Panc1 (cell line): Measurements from ENCODE around the gene SZT2.

Source experiments
- POLR2AphosphoS5 ChIP-seq: IDR thresholded peaks from 2 replicates; pipeline ENCODE4 v1.6.1; 2012; ENCODE audit warnings: mild to moderate bottlenecking, low read depth, low read length, moderate library complexity
- SIN3A ChIP-seq: IDR thresholded peaks from 2 replicates; pipeline ENCODE4 v1.6.1; 2012; ENCODE audit warnings: low read depth, mild to moderate bottlenecking, low read length, moderate library complexity, borderline replicate concordance; ENCODE audit not compliant: insufficient read depth
- TCF7L2 ChIP-seq: IDR thresholded peaks from 2 replicates; pipeline ENCODE4 v1.6.1; 2011; ENCODE audit warnings: mild to moderate bottlenecking, low read depth, low read length, inconsistent platforms
- TF ChIP-seq, protein P1 (sequence below): fragments of 450-650 bp; IDR thresholded peaks from 2 replicates; pipeline ENCODE4 v1.5.1; 2017; ENCODE audit warnings: mild to moderate bottlenecking
- TF ChIP-seq, protein P2 (sequence below), 2 experiments: IDR thresholded peaks; 2 replicates each; pipeline ENCODE4 v1.6.1; 2011 to 2012; ENCODE audit warnings: low read depth in 2 of 2, control low read depth in 1 of 2, low read length in 1 of 2, mild to moderate bottlenecking in 1 of 2, moderate library complexity in 1 of 2; ENCODE audit not compliant: insufficient read depth in 1 of 2

- TF ChIP-seq, protein P1, sequence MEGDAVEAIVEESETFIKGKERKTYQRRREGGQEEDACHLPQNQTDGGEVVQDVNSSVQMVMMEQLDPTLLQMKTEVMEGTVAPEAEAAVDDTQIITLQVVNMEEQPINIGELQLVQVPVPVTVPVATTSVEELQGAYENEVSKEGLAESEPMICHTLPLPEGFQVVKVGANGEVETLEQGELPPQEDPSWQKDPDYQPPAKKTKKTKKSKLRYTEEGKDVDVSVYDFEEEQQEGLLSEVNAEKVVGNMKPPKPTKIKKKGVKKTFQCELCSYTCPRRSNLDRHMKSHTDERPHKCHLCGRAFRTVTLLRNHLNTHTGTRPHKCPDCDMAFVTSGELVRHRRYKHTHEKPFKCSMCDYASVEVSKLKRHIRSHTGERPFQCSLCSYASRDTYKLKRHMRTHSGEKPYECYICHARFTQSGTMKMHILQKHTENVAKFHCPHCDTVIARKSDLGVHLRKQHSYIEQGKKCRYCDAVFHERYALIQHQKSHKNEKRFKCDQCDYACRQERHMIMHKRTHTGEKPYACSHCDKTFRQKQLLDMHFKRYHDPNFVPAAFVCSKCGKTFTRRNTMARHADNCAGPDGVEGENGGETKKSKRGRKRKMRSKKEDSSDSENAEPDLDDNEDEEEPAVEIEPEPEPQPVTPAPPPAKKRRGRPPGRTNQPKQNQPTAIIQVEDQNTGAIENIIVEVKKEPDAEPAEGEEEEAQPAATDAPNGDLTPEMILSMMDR, result no peak
- TF ChIP-seq TCF7L2 (no peak), POLR2AphosphoS5 (no peak), SIN3A (no peak)
- TF ChIP-seq, protein P2, sequence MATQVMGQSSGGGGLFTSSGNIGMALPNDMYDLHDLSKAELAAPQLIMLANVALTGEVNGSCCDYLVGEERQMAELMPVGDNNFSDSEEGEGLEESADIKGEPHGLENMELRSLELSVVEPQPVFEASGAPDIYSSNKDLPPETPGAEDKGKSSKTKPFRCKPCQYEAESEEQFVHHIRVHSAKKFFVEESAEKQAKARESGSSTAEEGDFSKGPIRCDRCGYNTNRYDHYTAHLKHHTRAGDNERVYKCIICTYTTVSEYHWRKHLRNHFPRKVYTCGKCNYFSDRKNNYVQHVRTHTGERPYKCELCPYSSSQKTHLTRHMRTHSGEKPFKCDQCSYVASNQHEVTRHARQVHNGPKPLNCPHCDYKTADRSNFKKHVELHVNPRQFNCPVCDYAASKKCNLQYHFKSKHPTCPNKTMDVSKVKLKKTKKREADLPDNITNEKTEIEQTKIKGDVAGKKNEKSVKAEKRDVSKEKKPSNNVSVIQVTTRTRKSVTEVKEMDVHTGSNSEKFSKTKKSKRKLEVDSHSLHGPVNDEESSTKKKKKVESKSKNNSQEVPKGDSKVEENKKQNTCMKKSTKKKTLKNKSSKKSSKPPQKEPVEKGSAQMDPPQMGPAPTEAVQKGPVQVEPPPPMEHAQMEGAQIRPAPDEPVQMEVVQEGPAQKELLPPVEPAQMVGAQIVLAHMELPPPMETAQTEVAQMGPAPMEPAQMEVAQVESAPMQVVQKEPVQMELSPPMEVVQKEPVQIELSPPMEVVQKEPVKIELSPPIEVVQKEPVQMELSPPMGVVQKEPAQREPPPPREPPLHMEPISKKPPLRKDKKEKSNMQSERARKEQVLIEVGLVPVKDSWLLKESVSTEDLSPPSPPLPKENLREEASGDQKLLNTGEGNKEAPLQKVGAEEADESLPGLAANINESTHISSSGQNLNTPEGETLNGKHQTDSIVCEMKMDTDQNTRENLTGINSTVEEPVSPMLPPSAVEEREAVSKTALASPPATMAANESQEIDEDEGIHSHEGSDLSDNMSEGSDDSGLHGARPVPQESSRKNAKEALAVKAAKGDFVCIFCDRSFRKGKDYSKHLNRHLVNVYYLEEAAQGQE (IDR thresholded peaks at IDR 0.05; ENCODE audit: insufficient read depth in 1 of 2, low read depth in 2 of 2, low read length in 1 of 2), result no peak
Observed at GRCh38 chr1:43345120-43345519, 44.6 kb upstream of the SZT2 start.
